NCI-H1092 treated with DMSO at 0.1 percent for 48 hours (cell line): ENCODE results near the gene ITGA6.

ENCODE experiments used
- DNase-seq: peaks from one replicate; lab custom pipeline; 2025; lab: John Stamatoyannopoulos, UW

ITGA6 gene

GRCh38 chr2:172465417-172466334 lies 38.3 kb downstream of the ITGA6 start:
- peak; percentile 84 for DNase-seq

GRCh38 chr2:172467382-172467781 lies 40.0 kb downstream of the ITGA6 start:
- DNase-seq: no peak

GRCh38 chr2:172470958-172471922 lies 43.9 kb downstream of the ITGA6 start:
- DNase-seq: no peak

- no peak for DNase-seq
Measured at GRCh38 chr2:172472446-172473033, 45.2 kb downstream of the ITGA6 start.

GRCh38 chr2:172473167-172473566 lies 45.8 kb downstream of the ITGA6 start:
- DNase-seq: no peak

GRCh38 chr2:172478353-172478752 lies 51.0 kb downstream of the ITGA6 start:
- no peak for DNase-seq

- no peak for DNase-seq
Measured at GRCh38 chr2:172480301-172481218, 53.2 kb downstream of the ITGA6 start.

- DNase-seq: no peak
Measured at GRCh38 chr2:172481507-172482262, 54.3 kb downstream of the ITGA6 start.

- DNase-seq: no peak
Measured at GRCh38 chr2:172484253-172484652, 56.9 kb downstream of the ITGA6 start.

GRCh38 chr2:172484706-172485105 lies 57.3 kb downstream of the ITGA6 start:
- no peak for DNase-seq

- DNase-seq: no peak
Measured at GRCh38 chr2:172488556-172488955, 61.2 kb downstream of the ITGA6 start.

GRCh38 chr2:172489681-172490080 lies 62.3 kb downstream of the ITGA6 start:
- DNase-seq: no peak

GRCh38 chr2:172496160-172496608 lies 68.8 kb downstream of the ITGA6 start:
- no peak for DNase-seq

- no peak for DNase-seq
Measured at GRCh38 chr2:172507199-172507598, 79.8 kb downstream of the ITGA6 start.

GRCh38 chr2:172510088-172510487 lies 82.7 kb downstream of the ITGA6 start:
- DNase-seq: no peak

GRCh38 chr2:172510548-172510947 lies 83.2 kb downstream of the ITGA6 start:
- no peak for DNase-seq

GRCh38 chr2:172512810-172513523 lies 85.6 kb downstream of the ITGA6 start:
- DNase-seq: no peak

- no peak for DNase-seq
Measured at GRCh38 chr2:172513524-172513900, 86.1 kb downstream of the ITGA6 start.

GRCh38 chr2:172513935-172514586 lies 86.7 kb downstream of the ITGA6 start:
- no peak for DNase-seq
